Central memory CD8-positive, alpha-beta T cell (primary cell): Measurements from ENCODE around the gene PAPPA2.

ENCODE experiments used
- ATAC-seq: fragments of 150-1000 bp; cut with Tn5 transposase; replicated peaks from 2 replicates; pipeline ENCODE4 v1.10.0; 2022; ENCODE audit warnings: mild to moderate bottlenecking, moderate FRiP score, moderate number of reproducible peaks; ENCODE audit not compliant: poor library complexity, severe bottlenecking; ENCODE audit errors: extremely low read depth
- DNase-seq, 2 donors: peaks; one replicate each; pipeline ENCODE4 v3.0.0; 2021; ENCODE audit warnings: low spot score in 2 of 2
- H3K27ac Mint-ChIP-seq: one replicate; pipeline ENCODE4 v1.8.0; 2022; ENCODE audit warnings: low read depth, mild to moderate bottlenecking, moderate library complexity, mixed read lengths
- H3K27me3 Mint-ChIP-seq: one replicate; pipeline ENCODE4 v1.8.0; 2022; ENCODE audit warnings: mixed read lengths
- H3K36me3 Mint-ChIP-seq: one replicate; pipeline ENCODE4 v1.8.0; 2022; ENCODE audit warnings: mild to moderate bottlenecking, moderate library complexity, mixed read lengths; ENCODE audit not compliant: insufficient read depth
- H3K4me1 Mint-ChIP-seq: one replicate; pipeline ENCODE4 v1.8.0; 2022; ENCODE audit warnings: mixed read lengths
- H3K4me3 Mint-ChIP-seq: one replicate; pipeline ENCODE4 v1.8.0; 2022; ENCODE audit warnings: mild to moderate bottlenecking, moderate library complexity, mixed read lengths
- H3K9me3 Mint-ChIP-seq: one replicate; pipeline ENCODE4 v1.8.0; 2022; ENCODE audit warnings: mixed read lengths

The PAPPA2 gene

DNA sequence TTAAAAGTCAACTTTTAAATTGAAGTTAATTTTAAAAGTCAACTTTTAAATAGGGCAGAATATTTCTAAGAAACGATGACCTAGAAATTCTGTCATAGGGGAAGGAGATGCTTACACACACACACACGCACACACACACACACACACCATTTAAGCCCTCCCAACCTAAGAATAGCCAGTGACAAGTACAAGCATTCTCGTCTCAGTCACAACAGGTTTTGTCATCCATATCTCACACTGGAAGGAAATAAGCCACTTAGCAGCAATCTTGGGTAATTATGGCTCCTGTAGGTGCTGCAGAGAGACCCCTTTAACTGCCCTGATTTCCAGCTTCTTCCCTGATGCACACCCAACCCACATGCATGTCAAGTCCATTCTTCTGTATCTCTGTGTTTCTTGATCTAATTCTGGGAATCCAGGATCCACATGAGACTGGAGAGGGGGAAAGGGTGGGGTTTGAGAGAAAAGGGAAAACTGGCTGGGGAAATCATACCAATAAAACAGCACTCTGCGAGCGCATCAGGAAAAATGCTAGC, 338.1 kb downstream of the PAPPA2 start:
- no peak overlapping the region for H3K27ac Mint-ChIP-seq
- no peaks in the 10 kb centered on the region for H3K9me3 Mint-ChIP-seq
- no peak overlapping the region for H3K4me3 Mint-ChIP-seq
- H3K27me3 Mint-ChIP-seq = no peaks in the 10 kb centered on the region
- H3K4me1 Mint-ChIP-seq = no peaks in the 10 kb centered on the region
- DNase-seq = no peak
- no peaks in the 10 kb centered on the region for H3K36me3 Mint-ChIP-seq
- ATAC-seq = no peak

DNA sequence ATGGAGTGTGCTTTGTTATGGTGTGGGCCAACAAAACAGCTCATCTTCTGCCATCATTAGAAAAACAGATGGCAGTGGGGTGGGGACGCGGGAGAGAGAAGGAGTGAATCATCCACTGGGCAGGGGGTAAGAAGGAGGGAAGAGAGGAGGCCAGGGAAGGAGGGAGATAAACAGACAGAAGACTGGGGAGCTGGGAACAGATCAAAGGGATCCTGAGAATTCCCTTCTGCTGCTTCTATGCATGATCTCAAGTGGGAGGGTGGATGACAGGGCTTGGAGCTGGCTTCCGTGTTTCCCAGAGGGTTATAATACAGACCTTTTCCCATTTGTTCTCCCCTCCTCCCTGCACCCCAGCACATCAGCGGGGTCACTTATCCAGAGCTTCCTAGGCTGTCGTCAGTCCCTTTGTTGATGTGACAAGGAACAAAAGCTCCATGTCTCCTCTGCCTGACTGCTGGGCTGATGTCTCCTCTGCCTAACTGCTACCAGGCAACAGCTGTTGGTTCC, 338.6 kb downstream of the PAPPA2 start:
- no peaks in the 10 kb centered on the region for H3K4me1 Mint-ChIP-seq
- H3K36me3 Mint-ChIP-seq = no peaks in the 10 kb centered on the region
- no peaks in the 10 kb centered on the region for H3K27me3 Mint-ChIP-seq
- no peak overlapping the region for H3K27ac Mint-ChIP-seq
- no peak overlapping the region for H3K4me3 Mint-ChIP-seq
- no peak for ATAC-seq
- no peaks in the 10 kb centered on the region for H3K9me3 Mint-ChIP-seq
- no peak for DNase-seq

DNA sequence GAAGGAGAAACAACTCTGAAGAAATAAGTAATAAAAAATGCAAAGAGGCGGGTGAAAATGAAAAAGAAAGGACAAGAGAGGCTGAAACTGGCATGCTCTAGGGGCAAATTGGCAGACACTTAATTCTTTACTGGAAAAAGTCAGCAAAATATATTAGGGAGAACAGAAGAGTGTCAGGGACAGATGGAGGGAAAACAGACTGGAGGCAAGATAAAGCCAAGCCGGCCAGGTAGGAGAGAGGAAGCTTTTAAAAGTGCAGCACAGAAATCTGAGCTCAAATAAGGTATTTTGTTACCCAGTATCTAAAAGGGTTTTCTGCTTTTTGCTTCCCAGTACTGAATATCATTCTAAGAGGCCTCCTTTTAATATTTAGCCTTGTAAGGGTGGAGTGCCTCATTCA, 339.3 kb downstream of the PAPPA2 start:
- Mint-ChIP-seq H3K4me1 (no peaks in the 10 kb centered on the region), H3K27ac (no peak overlapping the region), H3K27me3 (no peaks in the 10 kb centered on the region), H3K4me3 (no peak overlapping the region), H3K9me3 (no peaks in the 10 kb centered on the region), H3K36me3 (no peaks in the 10 kb centered on the region)
- DNase-seq (no peak), ATAC-seq (no peak)

DNA sequence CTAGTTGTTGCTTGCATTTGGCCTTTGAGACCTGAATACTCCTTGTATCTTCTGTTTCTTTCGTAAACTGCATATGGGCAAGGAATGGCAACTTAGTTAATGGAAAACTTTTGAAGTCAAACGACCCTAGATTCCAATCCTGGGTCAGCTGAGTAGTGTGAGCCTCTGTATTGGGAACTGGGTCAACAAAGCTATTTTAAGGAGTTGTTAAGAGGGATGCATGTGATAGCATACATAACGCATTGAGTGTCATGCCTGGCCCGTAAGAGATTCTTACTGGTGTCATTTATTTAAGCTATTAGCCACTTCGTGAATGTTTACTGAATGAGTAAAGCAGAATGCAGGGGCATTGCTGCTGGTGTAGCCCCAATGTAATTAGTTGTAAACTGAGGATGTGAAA, 340.1 kb downstream of the PAPPA2 start:
- Mint-ChIP-seq H3K9me3 (no peaks in the 10 kb centered on the region), H3K27ac (no peak overlapping the region), H3K27me3 (no peaks in the 10 kb centered on the region), H3K4me3 (no peak overlapping the region), H3K36me3 (no peaks in the 10 kb centered on the region), H3K4me1 (no peaks in the 10 kb centered on the region)
- DNase-seq (no peak), ATAC-seq (no peak)

DNA sequence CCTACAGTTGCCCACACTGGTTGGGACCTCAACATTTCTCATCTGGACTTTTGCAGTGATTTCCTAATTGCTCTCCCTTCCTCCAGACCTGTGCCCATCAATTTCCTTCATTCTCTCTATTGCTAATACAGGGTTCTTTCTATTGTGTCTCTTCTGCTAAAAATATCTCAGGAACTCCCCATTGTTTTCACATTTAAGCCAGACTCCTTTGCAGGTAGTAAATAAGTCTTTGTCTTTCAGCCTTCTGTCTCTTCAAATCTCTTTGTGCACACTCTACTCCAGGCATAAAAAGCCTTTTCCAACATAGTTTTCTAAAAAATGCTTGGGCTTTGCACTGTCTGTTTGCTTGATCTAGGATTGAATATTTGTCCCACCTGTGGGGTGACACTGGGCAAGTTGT, 340.6 kb downstream of the PAPPA2 start:
- no peaks in the 10 kb centered on the region for H3K36me3 Mint-ChIP-seq
- no peaks in the 10 kb centered on the region for H3K9me3 Mint-ChIP-seq
- no peaks in the 10 kb centered on the region for H3K4me1 Mint-ChIP-seq
- ATAC-seq (no peak), DNase-seq (no peak)
- H3K27ac Mint-ChIP-seq = no peak overlapping the region
- no peaks in the 10 kb centered on the region for H3K27me3 Mint-ChIP-seq
- H3K4me3 Mint-ChIP-seq = no peak overlapping the region

DNA sequence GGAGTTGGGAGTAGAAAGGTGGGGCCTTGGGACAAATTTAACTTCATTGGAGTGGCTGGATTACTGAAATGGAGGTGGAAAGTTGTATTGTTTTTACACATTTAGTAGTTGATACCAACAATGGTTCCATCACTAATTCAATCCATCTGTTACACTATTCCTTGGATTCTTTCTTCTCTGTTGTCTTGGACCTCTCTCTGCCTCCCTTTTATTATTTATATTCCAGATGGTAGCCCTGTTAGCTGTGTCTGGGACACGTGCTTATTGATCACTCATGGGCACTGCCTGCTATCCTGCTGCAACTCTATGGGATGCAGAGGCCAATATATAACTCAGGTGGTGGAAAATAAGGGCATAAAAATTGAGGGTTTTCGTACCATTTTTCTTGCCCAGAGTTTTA, 346.3 kb downstream of the PAPPA2 start:
- no peaks in the 10 kb centered on the region for H3K36me3 Mint-ChIP-seq
- H3K27ac Mint-ChIP-seq = no peak overlapping the region
- no peak for DNase-seq
- H3K4me1 Mint-ChIP-seq = no peaks in the 10 kb centered on the region
- no peak overlapping the region for H3K4me3 Mint-ChIP-seq
- H3K27me3 Mint-ChIP-seq = no peaks in the 10 kb centered on the region
- peaks cover 6% of the 10 kb centered on the region for H3K9me3 Mint-ChIP-seq
- ATAC-seq = no peak

DNA sequence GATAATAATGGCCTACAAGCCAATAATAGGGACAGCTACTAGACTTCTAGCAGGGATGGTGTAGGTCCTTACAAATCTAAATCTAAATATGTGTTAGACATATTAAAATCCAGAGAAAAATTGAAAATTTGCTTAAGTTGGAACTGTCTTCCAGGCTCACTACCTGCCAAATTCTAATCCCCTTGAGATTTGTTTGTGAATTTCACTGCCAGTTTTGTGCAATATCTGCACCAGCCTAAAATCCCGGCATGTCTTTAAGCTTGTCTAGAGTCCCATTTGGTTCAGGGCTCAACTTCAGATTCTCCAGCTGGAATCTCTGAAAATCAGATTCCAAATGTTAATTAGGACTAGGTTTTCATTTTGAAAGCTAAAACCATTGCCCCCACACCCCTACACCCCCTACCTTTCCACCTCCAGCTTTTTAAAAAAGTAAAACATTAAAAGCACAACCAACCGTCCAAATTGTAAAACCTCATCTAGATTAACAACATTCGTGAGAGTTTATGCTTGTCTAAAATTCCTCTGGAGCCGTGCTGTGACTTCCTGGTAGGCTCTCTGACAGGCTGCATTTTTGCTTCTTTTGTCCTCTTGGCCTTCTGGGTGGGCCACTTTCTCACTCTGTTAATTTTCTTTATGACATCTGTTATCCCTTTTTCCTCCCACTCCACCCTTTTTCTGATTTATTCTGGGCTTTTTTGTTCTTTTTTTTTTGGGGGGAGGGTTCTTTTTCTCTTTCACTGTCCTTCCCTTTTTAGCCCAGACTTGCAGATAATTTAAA, 348.7 kb downstream of the PAPPA2 start:
- no peaks in the 10 kb centered on the region for H3K27me3 Mint-ChIP-seq
- no peak overlapping the region for H3K4me3 Mint-ChIP-seq
- no peaks in the 10 kb centered on the region for H3K4me1 Mint-ChIP-seq
- H3K9me3 Mint-ChIP-seq = peaks cover 12% of the 10 kb centered on the region
- ATAC-seq (no peak), DNase-seq (no peak)
- H3K36me3 Mint-ChIP-seq = no peaks in the 10 kb centered on the region
- H3K27ac Mint-ChIP-seq = no peak overlapping the region

DNA sequence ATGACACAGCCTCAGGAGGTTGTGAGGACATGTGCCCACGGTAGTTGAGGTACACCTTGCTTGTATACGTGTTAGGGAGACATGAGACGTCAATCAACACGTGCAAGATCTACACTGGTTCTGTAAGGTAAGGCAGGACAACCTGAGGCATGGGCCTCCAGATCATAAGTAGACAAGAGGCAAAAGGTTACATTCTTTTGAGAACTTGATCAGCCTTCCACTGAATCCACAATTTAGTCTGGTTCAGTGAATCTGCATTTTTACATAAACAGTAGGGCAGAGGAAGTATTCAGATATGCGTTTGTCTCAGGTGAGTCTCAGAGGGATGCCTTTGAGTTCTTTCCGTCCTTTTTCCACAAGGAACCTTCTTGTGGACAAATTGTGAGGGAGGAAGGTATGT, 352.6 kb downstream of the PAPPA2 start:
- Mint-ChIP-seq H3K36me3 (no peaks in the 10 kb centered on the region), H3K4me1 (no peaks in the 10 kb centered on the region), H3K27ac (no peak overlapping the region), H3K9me3 (peaks cover 15% of the 10 kb centered on the region), H3K27me3 (no peaks in the 10 kb centered on the region), H3K4me3 (no peak overlapping the region)
- DNase-seq = no peak
- no peak for ATAC-seq

DNA sequence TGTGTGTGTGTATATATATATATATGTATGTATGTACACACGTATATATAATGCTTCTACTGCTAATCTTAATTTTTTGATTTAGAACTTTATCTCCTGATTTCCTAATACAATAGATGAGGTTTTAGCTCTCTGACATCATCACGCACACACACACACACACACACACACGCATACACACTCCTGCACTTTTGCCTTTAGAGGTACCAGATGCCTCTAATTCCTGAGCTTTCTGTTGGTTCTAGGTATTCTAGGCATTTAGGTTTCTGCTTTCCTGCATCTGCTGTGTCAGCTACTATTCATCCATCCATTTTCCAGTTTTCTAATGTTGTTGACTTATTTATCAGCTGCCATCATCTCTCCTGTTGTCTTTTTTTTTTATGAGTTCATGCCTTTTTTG, 353.3 kb downstream of the PAPPA2 start:
- H3K36me3 Mint-ChIP-seq = no peaks in the 10 kb centered on the region
- H3K27ac Mint-ChIP-seq = no peak overlapping the region
- H3K4me1 Mint-ChIP-seq = no peaks in the 10 kb centered on the region
- ATAC-seq (no peak), DNase-seq (no peak)
- H3K4me3 Mint-ChIP-seq = no peak overlapping the region
- H3K27me3 Mint-ChIP-seq = no peaks in the 10 kb centered on the region
- peaks cover 17% of the 10 kb centered on the region for H3K9me3 Mint-ChIP-seq

DNA sequence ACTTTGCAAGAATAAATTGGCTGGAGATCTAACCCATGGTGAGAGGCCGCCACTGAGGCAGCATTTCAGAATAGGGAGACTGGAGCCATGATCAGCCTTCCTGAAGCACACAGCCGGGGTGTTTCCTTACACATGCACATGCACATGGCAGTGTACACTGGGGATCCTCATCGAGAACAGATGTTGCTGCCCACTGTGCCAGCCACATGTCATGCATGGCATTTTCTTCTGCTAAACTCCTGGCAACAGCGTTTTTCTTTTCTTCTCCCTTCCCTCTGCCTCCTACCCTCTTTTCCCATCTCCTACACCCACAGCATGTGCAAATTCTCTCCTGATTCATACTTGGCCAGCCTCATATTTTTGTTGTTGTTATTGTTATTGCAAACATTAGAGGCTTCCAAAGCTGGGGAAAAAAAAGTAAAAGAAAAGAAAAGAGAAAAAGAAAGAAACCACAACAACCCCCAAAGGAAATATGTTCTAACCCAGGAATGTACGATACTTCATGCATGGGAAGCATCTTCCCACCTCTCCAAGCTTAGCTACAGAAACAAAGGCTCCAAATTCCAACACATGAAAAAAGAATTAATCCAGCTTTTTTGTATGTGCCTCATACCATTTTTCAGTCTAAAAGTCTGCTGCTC, 357.5 kb downstream of the PAPPA2 start:
- Mint-ChIP-seq H3K27ac (no peak overlapping the region), H3K27me3 (no peaks in the 10 kb centered on the region), H3K4me3 (no peak overlapping the region), H3K36me3 (no peaks in the 10 kb centered on the region), H3K4me1 (no peaks in the 10 kb centered on the region), H3K9me3 (peaks cover 10% of the 10 kb centered on the region)
- ATAC-seq (no peak), DNase-seq (no peak)

DNA sequence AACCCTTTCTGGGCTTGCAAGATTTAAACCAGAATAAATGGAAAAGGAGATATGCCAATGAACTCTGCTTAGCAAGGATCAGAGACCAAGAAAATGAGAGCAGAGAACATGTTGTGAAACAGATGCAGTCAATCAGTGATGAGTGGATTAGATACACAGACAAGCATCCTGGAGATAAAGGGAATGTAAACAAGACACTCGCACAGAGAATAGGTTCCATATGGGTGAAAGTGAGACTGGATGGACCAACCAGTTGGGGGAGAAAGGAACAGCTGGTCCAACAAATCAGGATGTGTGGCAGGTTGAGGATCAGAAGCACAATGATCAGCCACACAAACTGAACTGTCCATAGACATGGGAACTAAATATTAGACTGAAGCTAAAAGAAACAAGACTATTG, 363.3 kb downstream of the PAPPA2 start:
- Mint-ChIP-seq H3K4me3 (no peak overlapping the region), H3K9me3 (peaks cover 5% of the 10 kb centered on the region)
- ATAC-seq = no peak

DNA sequence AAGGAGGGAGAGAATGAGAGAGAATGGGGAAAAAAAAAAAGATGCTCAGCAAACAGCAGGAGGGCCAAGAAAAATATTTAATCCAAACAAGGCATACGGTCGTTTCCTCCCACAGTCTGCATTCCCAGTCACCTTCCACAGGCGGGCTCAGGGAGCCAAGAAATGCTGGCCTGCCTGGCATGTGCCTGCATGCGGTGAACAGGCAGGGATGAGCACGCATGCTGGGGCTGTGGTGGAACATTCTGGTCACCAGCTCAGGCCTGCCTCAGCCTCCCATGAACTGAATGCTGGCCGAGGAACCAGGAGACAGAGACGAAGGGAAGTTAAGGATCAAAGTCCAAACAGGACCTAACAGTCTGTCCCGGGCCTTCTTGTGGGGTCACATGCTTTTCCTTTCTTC, 366.3 kb downstream of the PAPPA2 start:
- H3K9me3 Mint-ChIP-seq = peaks cover 11% of the 10 kb centered on the region
- no peaks in the 10 kb centered on the region for H3K4me1 Mint-ChIP-seq
- H3K27me3 Mint-ChIP-seq = no peaks in the 10 kb centered on the region
- no peak overlapping the region for H3K4me3 Mint-ChIP-seq
- DNase-seq (no peak), ATAC-seq (no peak)
- H3K36me3 Mint-ChIP-seq = no peaks in the 10 kb centered on the region
- no peak overlapping the region for H3K27ac Mint-ChIP-seq

More for the DNA sequence above, 363.3 kb downstream of the PAPPA2 start:
- H3K27me3 Mint-ChIP-seq = no peaks in the 10 kb centered on the region
- no peak overlapping the region for H3K27ac Mint-ChIP-seq
- no peak for DNase-seq
- no peaks in the 10 kb centered on the region for H3K36me3 Mint-ChIP-seq
- H3K4me1 Mint-ChIP-seq = no peaks in the 10 kb centered on the region

DNA sequence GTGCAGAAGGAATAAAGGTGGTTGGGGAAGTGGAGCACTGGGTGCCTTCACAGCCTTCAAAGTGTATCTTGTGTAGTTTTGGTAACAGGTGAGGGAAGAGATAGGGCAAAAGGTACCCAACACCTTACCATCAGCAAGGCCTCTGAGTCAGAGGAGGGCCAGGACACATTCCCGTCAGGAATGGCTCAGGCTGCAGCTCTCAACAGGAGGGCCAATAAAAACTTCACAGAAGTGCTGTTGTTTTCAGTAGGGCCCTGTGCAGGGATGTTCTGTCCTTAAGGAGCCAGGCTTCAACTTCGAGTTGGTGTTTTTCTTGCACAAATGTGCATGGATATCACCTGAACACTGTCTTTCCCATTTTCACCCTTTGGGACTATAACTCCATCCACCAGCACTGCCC, 368.2 kb downstream of the PAPPA2 start:
- Mint-ChIP-seq H3K4me3 (no peak overlapping the region), H3K9me3 (peaks cover 6% of the 10 kb centered on the region), H3K36me3 (no peaks in the 10 kb centered on the region), H3K4me1 (no peaks in the 10 kb centered on the region), H3K27me3 (no peaks in the 10 kb centered on the region), H3K27ac (no peak overlapping the region)
- no peak for ATAC-seq
- no peak for DNase-seq
